GM21381 (cell line): ENCODE measurements around the gene SKIC8.
"Not testable (repeated sequence)": the region's sequence is repeated elsewhere in the genome, so short reads cannot be mapped to it uniquely, and the experiment has no call there.

Experiments used
- ATAC-seq: cut with Tn5 transposase; IDR thresholded peaks from one replicate; pipeline ENCODE4 v1.9.1; 2021; ENCODE audit warnings: mild to moderate bottlenecking, moderate library complexity; ENCODE audit not compliant: unreplicated experiment

The SKIC8 gene

GRCh38 chr15:78257681-78258080 lies 41.7 kb downstream of the SKIC8 start:
- ATAC-seq = no peak

- ATAC-seq = no peak
Observed at GRCh38 chr15:78256044-78256437, 43.4 kb downstream of the SKIC8 start.

GRCh38 chr15:78255421-78256043 lies 43.9 kb downstream of the SKIC8 start:
- no peak for ATAC-seq

- ATAC-seq = no peak
Observed at GRCh38 chr15:78251136-78251535, 48.3 kb downstream of the SKIC8 start.

- ATAC-seq = no peak
Observed at GRCh38 chr15:78249131-78249530, 50.3 kb downstream of the SKIC8 start.

- ATAC-seq = no peak
Observed at GRCh38 chr15:78247911-78248310, 51.5 kb downstream of the SKIC8 start.

- not testable (repeated sequence) for ATAC-seq
Observed at GRCh38 chr15:78245976-78246620, 53.3 kb downstream of the SKIC8 start.

GRCh38 chr15:78245392-78245791 lies 54.0 kb downstream of the SKIC8 start:
- ATAC-seq = not testable (repeated sequence)

GRCh38 chr15:78244893-78245292 lies 54.5 kb downstream of the SKIC8 start:
- no peak for ATAC-seq

GRCh38 chr15:78244101-78244500 lies 55.3 kb downstream of the SKIC8 start:
- no peak for ATAC-seq

GRCh38 chr15:78243491-78243941 lies 55.9 kb downstream of the SKIC8 start:
- ATAC-seq = no peak

- no peak for ATAC-seq
Observed at GRCh38 chr15:78243058-78243457, 56.4 kb downstream of the SKIC8 start.

GRCh38 chr15:78242128-78242527 lies 57.3 kb downstream of the SKIC8 start:
- no peak for ATAC-seq

GRCh38 chr15:78241017-78241416 lies 58.4 kb downstream of the SKIC8 start:
- ATAC-seq = no peak

GRCh38 chr15:78239811-78240210 lies 59.6 kb downstream of the SKIC8 start:
- ATAC-seq = no peak

- ATAC-seq = no peak
Observed at GRCh38 chr15:78237146-78237545, 62.3 kb downstream of the SKIC8 start.

- ATAC-seq = no peak
Observed at GRCh38 chr15:78236491-78236890, 62.9 kb downstream of the SKIC8 start.

GRCh38 chr15:78234515-78235040 lies 64.8 kb downstream of the SKIC8 start, which contains the start of gene ACSBG1:
TSS of gene ACSBG1 (minus strand) at chr15:78234565. CDS start at chr15:78234501, 64 bp downstream.
- no peak for ATAC-seq

GRCh38 chr15:78233496-78233895 lies 65.9 kb downstream of the SKIC8 start:
- no peak for ATAC-seq
